Neural cell (in vitro differentiated cells): ENCODE results near the gene MYEF2. TPM values are rescaled to one million over a fixed set of nuclear protein-coding genes. Genes with fewer than 3 reads are reported as not detected.

Experiments used
- H2AFZ ChIP-seq: fragments of 200-600, 300-800 bp; sonication (generic), shearing (Covaris generic); 2 replicates; pipeline ENCODE4 v1.6.0; 2014; ENCODE audit warnings: low read depth, mild to moderate bottlenecking, antibody characterized with exemption, low read length, moderate library complexity
- H3F3A ChIP-seq: fragments of 200-600 bp; shearing (Covaris generic); 2 replicates; pipeline ENCODE4 v1.6.1; 2016; ENCODE audit warnings: mild to moderate bottlenecking, moderate library complexity, mixed read lengths, antibody characterized with exemption, low read length; ENCODE audit not compliant: insufficient read depth, poor library complexity, severe bottlenecking
- H3K27ac ChIP-seq: fragments of 200-600, 300-800 bp; sonication (generic), shearing (Covaris generic); 2 replicates; pipeline ENCODE4 v1.5.1; 2014; ENCODE audit warnings: mild to moderate bottlenecking, low read length, moderate library complexity
- H3K27me3 ChIP-seq: fragments of 300-800, 200-600 bp; sonication (generic), shearing (Covaris generic); 2 replicates; pipeline ENCODE4 v1.6.0; 2014; ENCODE audit warnings: mild to moderate bottlenecking, low read depth, low read length, moderate library complexity; ENCODE audit not compliant: insufficient read depth
- H3K36me3 ChIP-seq: fragments of 300-800, 200-600 bp; sonication (generic), shearing (Covaris generic); 2 replicates; pipeline ENCODE4 v1.5.1; 2014; ENCODE audit warnings: mild to moderate bottlenecking, antibody characterized with exemption, low read length, moderate library complexity; ENCODE audit not compliant: insufficient read depth
- H3K4me2 ChIP-seq: fragments of 300-800, 200-600 bp; sonication (generic), shearing (Covaris generic); 2 replicates; pipeline ENCODE4 v1.6.0; 2014; ENCODE audit warnings: mild to moderate bottlenecking, low read length
- H3K4me3 ChIP-seq: fragments of 300-800, 200-600 bp; sonication (generic), shearing (Covaris generic); 2 replicates; pipeline ENCODE4 v1.5.1; 2014; ENCODE audit warnings: mild to moderate bottlenecking, low read length, moderate library complexity
- H3K79me2 ChIP-seq: fragments of 200-600 bp; shearing (Covaris generic); replicated peaks from 2 replicates; pipeline ENCODE4 v1.6.0; 2014; ENCODE audit warnings: mild to moderate bottlenecking, low read length, moderate library complexity; ENCODE audit not compliant: insufficient read depth
- H3K9ac ChIP-seq: fragments of 300-800, 200-600 bp; sonication (generic), shearing (Covaris generic); 2 replicates; pipeline ENCODE4 v1.6.1; 2016; ENCODE audit warnings: mild to moderate bottlenecking, low read length, mixed read lengths
- H3K9me2 ChIP-seq: fragments of 200-600 bp; shearing (Covaris generic); 2 replicates; pipeline ENCODE4 v1.6.1; 2016; ENCODE audit warnings: mild to moderate bottlenecking, low read length, mixed read lengths; ENCODE audit not compliant: insufficient read depth
- H3K9me3 ChIP-seq: fragments of 200-600, 300-800 bp; sonication (generic), shearing (Covaris generic); 2 replicates; pipeline ENCODE4 v1.6.1; 2016; ENCODE audit warnings: mild to moderate bottlenecking, mixed run types, low read length, moderate library complexity, mixed read lengths
- H4K20me1 ChIP-seq: fragments of 200-600 bp; shearing (Covaris generic); 2 replicates; pipeline ENCODE4 v1.6.1; 2016; ENCODE audit warnings: mild to moderate bottlenecking, mixed run types; ENCODE audit not compliant: insufficient read depth
- EP300 ChIP-seq: fragments of 450-650 bp; conservative IDR thresholded peaks from 2 replicates; pipeline ENCODE4 v1.6.1; 2014; ENCODE audit warnings: antibody characterized with exemption, mild to moderate bottlenecking, moderate library complexity; ENCODE audit not compliant: poor library complexity, severe bottlenecking
- EZH2 ChIP-seq: fragments of 200-600, 300-800 bp; shearing (Covaris generic), sonication (generic); IDR thresholded peaks from 2 replicates; pipeline ENCODE4 v1.6.1; 2014; ENCODE audit warnings: antibody characterized with exemption, low read length, borderline replicate concordance, mild to moderate bottlenecking; ENCODE audit not compliant: insufficient read depth, poor library complexity, severe bottlenecking
- MXI1 ChIP-seq: fragments of 450-650 bp; conservative IDR thresholded peaks from 2 replicates; pipeline ENCODE4 v1.6.1; 2014; ENCODE audit warnings: antibody characterized with exemption, mild to moderate bottlenecking; ENCODE audit not compliant: poor library complexity, severe bottlenecking
- POLR2AphosphoS5 ChIP-seq: IDR thresholded peaks from 2 replicates; pipeline ENCODE4 v1.6.1; 2012
- RAD21 ChIP-seq: fragments of 450-650 bp; conservative IDR thresholded peaks from 2 replicates; pipeline ENCODE4 v1.6.1; 2014; ENCODE audit warnings: antibody characterized with exemption, mild to moderate bottlenecking, moderate library complexity
- REST ChIP-seq: IDR thresholded peaks from 2 replicates; pipeline ENCODE4 v1.6.1; 2012; ENCODE audit warnings: borderline replicate concordance
- TAF1 ChIP-seq: IDR thresholded peaks from 2 replicates; pipeline ENCODE4 v1.6.1; 2012; ENCODE audit warnings: low read depth
- polyA plus RNA-seq: library from polyadenylated mRNA; depleted of rRNA; stranded (reverse); fragments of >200 nt; gene quantifications from 2 replicates; pipeline ENCODE4 v1.2.3, GENCODE V29; 2014

MYEF2 gene
- polyA plus RNA-seq, 1 donor from 2014 or later: 176 TPM

GRCh38 chr15:48175126-48175525, 3.0 kb downstream of the MYEF2 start:
- H3K79me2 ChIP-seq: peaks cover 74% of the 10 kb centered on the region
- no peak overlapping the region for H3K4me2 ChIP-seq
- no peaks in the 10 kb centered on the region for H3K9me3 ChIP-seq
- no peak overlapping the region for H3K9ac ChIP-seq
- H3K36me3 ChIP-seq: no peaks in the 10 kb centered on the region
- TF ChIP-seq MXI1 (no peak), EZH2 (no peak), TAF1 (no peak)
- H3K9me2 ChIP-seq: no peaks in the 10 kb centered on the region
- peaks cover 18% of the 10 kb centered on the region for H3F3A ChIP-seq
- no peak overlapping the region for H3K27ac ChIP-seq
- no peaks in the 10 kb centered on the region for H4K20me1 ChIP-seq
- H2AFZ ChIP-seq: no peak overlapping the region
- peak overlapping the region; percentile 82 for H3K4me3 ChIP-seq
- no peaks in the 10 kb centered on the region for H3K27me3 ChIP-seq

- Histone ChIP-seq H3K79me2 (peaks cover 95% of the 10 kb centered on the region), H3K27me3 (no peaks in the 10 kb centered on the region), H3K27ac (no peak overlapping the region), H3K9me2 (no peaks in the 10 kb centered on the region), H3K9me3 (no peaks in the 10 kb centered on the region), H3K9ac (no peak overlapping the region), H4K20me1 (no peaks in the 10 kb centered on the region), H3K36me3 (no peaks in the 10 kb centered on the region), H3K4me2 (no peak overlapping the region), H3K4me3 (no peak overlapping the region), H3F3A (no peaks in the 10 kb centered on the region), H2AFZ (no peak overlapping the region)
- TF ChIP-seq REST (no peak), EP300 (no peak), EZH2 (no peak), MXI1 (no peak)
Observed at GRCh38 chr15:48170981-48171380, 7.1 kb downstream of the MYEF2 start.

DNA sequence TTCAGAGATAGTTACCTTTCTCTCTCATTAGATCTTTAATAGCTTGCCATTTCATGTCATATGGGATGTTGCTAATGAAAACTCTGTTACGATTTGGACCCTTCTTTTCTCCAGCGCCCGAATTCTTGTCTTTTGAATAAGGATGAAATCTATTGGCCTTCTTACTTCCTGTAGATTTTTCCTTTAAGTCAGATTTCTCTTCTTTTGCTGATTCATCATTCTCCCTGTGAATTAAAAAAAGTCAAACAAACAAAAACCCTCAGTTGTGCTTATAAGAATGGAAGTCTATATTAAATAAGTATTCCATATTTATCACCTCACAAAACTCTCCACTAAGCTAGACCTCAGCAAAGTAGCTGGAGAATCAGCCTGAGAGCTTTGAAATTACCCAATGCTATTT, 9.5 kb downstream of the MYEF2 start:
- Histone ChIP-seq H2AFZ (no peak overlapping the region), H3K79me2 (peaks cover 78% of the 10 kb centered on the region), H3K9ac (no peak overlapping the region), H4K20me1 (no peaks in the 10 kb centered on the region), H3K27ac (no peak overlapping the region), H3K9me2 (no peaks in the 10 kb centered on the region), H3K4me3 (no peak overlapping the region), H3K36me3 (peaks cover 21% of the 10 kb centered on the region), H3K4me2 (no peak overlapping the region), H3K27me3 (no peaks in the 10 kb centered on the region), H3F3A (no peaks in the 10 kb centered on the region), H3K9me3 (peaks cover 4% of the 10 kb centered on the region)
- TF ChIP-seq RAD21 (no peak), EP300 (no peak), TAF1 (no peak), POLR2AphosphoS5 (no peak)
